Gastroesophageal sphincter (tissue), 4 donors: ENCODE measurements around the gene FBXW7. TPM values are rescaled to one million over a fixed set of nuclear protein-coding genes. Genes with fewer than 3 reads are reported as not detected.

Source experiments
- ATAC-seq: fragments of 150-250 bp; one replicate; pipeline ENCODE4 v1.9.1; 2016; ENCODE audit warnings: mild to moderate bottlenecking, moderate library complexity
- H3K27ac ChIP-seq, 4 donors: fragments of 200-600 bp; sonication (generic) in 3 of 4; 1 replicate in 3 of 4; 2 replicates in 1 of 4; pipeline ENCODE4 v1.5.1; 2016 to 2019
- H3K27me3 ChIP-seq: fragments of 200-600 bp; sonication (generic); one replicate; pipeline ENCODE4 v1.5.1; 2019
- H3K36me3 ChIP-seq, 2 donors: fragments of 200-600 bp; sonication (generic); one replicate each; pipeline ENCODE4 v1.5.1; 2019; ENCODE audit warnings: control low read depth in 1 of 2
- H3K4me1 ChIP-seq, 3 donors: fragments of 200-600 bp; sonication (generic); 1 replicate in 2 of 3; 2 replicates in 1 of 3; pipeline ENCODE4 v1.5.1; 2016 to 2019; ENCODE audit warnings: control low read depth in 2 of 3
- H3K4me3 ChIP-seq, 2 donors: fragments of 200-600 bp; sonication (generic); one replicate each; pipeline ENCODE4 v1.5.1; 2019; ENCODE audit warnings: mild to moderate bottlenecking in 1 of 2, moderate library complexity in 1 of 2
- H3K9me3 ChIP-seq, 3 donors: fragments of 200-600 bp; sonication (generic); one replicate each; pipeline ENCODE4 v1.5.1; 2017 to 2019; ENCODE audit warnings: control low read depth in 2 of 3
- CTCF ChIP-seq, 4 experiments: fragments of 200-600 bp in 2 of 4; fragments of 450-650 bp in 2 of 4; sonication (generic) in 1 of 4; IDR thresholded peaks; one replicate each; pipeline ENCODE4 v1.5.1; 2017 to 2019; ENCODE audit warnings: antibody characterized with exemption in 4 of 4, mild to moderate bottlenecking in 2 of 4, moderate library complexity in 2 of 4
- EP300 ChIP-seq: sonication (generic); formaldehyde crosslinking; IDR thresholded peaks from one replicate; pipeline ENCODE4 v1.6.1; 2017; ENCODE audit warnings: antibody characterized with exemption, mild to moderate bottlenecking
- POLR2A ChIP-seq, 2 donors: fragments of 450-650 bp; IDR thresholded peaks; one replicate each; pipeline ENCODE4 v1.6.1; 2017; ENCODE audit warnings: antibody characterized with exemption in 2 of 2, mild to moderate bottlenecking in 2 of 2, moderate library complexity in 1 of 2
- POLR2AphosphoS5 ChIP-seq: sonication (generic); formaldehyde crosslinking; IDR thresholded peaks from one replicate; pipeline ENCODE4 v1.6.1; 2017; ENCODE audit warnings: antibody characterized with exemption
- WGBS, 2 donors: methylation state at CpG; one replicate each; pipeline ENCODE4 v1.1.5; 2018; ENCODE audit warnings: low coverage in 1 of 2; 5-methylcytosine and 5-hydroxymethylcytosine counted together
- total RNA-seq, 4 donors: library from RNA; depleted of rRNA; stranded (reverse); fragments of >200 nt; gene quantifications; one replicate each; pipeline ENCODE4 v1.1.0, GENCODE V29; 2016

FBXW7 gene
- total RNA-seq, 4 donors from 2014 or later, result 55.1 to 120 (median 85.5) TPM

DNA sequence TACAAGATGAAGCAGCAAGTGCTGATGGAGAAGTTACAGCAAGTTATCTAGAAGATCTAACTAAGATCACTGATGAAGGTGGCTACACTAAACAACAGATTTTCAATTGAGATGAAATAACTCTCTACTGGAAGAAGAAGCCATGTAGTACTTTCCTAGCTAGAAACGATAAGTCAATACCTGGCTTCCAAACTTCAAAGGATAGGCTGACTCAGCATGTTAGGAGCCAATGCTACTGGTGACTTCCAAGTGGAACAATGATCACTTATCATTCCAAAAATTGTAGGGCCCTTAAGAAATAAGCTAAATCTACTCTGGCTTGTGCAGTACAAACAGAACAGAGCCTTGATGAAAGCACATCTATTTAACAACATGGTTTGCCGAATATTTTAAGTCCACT, 55.0 kb downstream of the FBXW7 start:
- Histone ChIP-seq H3K27ac (no peak overlapping the region), H3K36me3 (no peaks in the 10 kb centered on the region), H3K4me1 (peaks cover 0 to 11% (median 3%) of the 10 kb centered on the region in 3 donors), H3K27me3 (no peaks in the 10 kb centered on the region), H3K9me3 (no peaks in the 10 kb centered on the region), H3K4me3 (no peak overlapping the region)
- no peak for ATAC-seq
- TF ChIP-seq POLR2A (IDR thresholded peaks at IDR 0.05), result no peak
- TF ChIP-seq POLR2AphosphoS5, result no peak
- no peak for TF ChIP-seq EP300
- no peak for TF ChIP-seq CTCF (IDR thresholded peaks at IDR 0.05)
- WGBS, 2 donors, result 92 to 100% methylated on average over 2 of the region's 2 CpGs

DNA sequence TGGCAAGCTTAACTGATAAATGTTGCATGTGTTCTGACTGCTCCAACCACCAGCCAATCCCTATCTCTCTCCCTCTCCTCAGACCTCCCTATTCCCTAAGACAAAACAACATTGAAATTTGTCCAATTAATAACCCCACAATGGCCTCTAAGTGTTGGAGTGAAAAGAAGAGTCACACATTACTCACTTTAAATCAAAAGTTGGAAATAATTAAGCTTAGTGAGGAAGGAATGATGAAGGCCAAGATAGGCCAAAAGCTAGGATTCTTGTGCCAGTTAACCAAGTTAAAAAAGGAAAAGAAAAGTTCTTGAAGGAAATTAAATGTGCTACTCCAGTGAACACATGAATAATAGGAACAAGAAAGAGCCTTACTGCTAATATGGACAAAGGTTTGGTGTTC, 55.6 kb downstream of the FBXW7 start:
- Histone ChIP-seq H3K27ac (peak overlapping the region in 1 of 4 donors; percentile 23), H3K36me3 (no peaks in the 10 kb centered on the region), H3K4me1 (peaks cover 0 to 9% (median 3%) of the 10 kb centered on the region in 3 donors), H3K9me3 (no peaks in the 10 kb centered on the region), H3K4me3 (no peak overlapping the region), H3K27me3 (no peaks in the 10 kb centered on the region)
- TF ChIP-seq EP300, result no peak
- no peak for TF ChIP-seq POLR2A (IDR thresholded peaks at IDR 0.05)
- TF ChIP-seq CTCF (IDR thresholded peaks at IDR 0.05), result no peak
- no peak for TF ChIP-seq POLR2AphosphoS5
- no peak for ATAC-seq

DNA sequence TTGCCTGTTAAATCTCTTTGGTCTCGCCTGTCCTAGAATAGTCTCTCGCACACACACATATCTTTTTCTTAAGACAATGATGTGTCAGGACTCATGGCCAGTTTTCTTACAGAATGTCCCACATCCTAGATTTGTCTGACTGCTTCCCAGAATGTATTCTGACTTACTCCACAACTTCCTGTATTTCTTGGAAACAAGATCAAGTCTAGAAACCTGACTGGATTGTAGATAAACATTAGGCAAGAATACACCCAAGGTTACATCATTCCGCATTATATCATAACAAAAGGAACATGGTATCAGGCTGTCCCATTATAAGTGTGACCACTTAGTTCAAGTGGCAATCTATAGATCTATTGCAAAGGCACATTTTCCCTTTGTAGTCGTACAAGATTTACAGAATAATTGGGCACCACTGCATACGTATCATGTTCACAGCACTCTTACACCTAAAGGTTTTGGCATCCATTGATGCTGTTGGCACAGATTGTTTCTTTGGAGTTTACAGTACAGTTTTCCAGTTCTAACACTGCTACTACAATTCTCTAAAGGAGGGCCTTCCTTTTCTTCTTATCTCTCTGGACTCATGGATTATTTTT, 56.4 kb downstream of the FBXW7 start:
- TF ChIP-seq CTCF (IDR thresholded peaks at IDR 0.05) (no peak), EP300 (no peak), POLR2AphosphoS5 (no peak), POLR2A (IDR thresholded peaks at IDR 0.05) (no peak)
- H3K36me3 ChIP-seq, result no peaks in the 10 kb centered on the region
- H3K9me3 ChIP-seq, result no peaks in the 10 kb centered on the region
- ATAC-seq, result peak; percentile 69
- H3K4me3 ChIP-seq, result no peak overlapping the region
- 72 to 82% methylated on average over 5 of the region's 5 CpGs for WGBS, 2 donors
- H3K4me1 ChIP-seq, result peaks cover 0 to 9% (median 3%) of the 10 kb centered on the region in 3 donors
- no peaks in the 10 kb centered on the region for H3K27me3 ChIP-seq
- H3K27ac ChIP-seq, result no peak overlapping the region

DNA sequence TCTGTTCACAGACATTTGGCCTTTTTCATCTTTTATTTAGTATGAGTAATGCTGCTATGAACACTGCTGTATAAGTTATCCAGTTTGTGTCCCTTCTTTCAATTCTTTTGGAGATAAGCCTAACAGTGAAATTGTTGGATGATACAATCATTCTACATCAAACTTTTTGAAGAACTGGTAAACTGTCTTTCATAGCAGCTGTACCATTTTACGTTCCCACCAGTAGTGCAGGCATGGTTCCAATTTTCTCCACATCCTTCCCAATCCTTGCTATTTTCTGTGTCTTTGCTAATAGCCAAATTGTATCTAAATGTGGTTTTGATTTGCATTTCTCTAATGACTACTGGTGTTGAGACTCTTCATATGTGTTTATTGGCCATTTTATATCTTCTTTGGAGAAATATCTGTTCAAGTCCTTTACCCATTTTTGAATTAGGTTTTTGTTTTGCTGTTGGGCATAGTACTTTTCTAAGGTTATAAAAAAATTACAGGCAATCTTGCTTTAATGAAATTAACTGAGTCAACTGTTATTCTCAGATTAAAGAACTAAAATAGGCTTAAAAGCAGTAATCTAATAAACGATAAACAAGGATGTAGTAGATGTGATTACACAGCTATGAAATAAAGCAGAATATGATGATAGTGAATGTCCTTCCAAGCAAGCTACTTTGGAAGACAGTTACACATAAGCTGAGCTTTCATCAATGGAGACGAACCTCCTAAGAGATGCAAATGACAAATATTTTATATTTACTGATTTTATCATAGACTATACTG, 57.2 kb downstream of the FBXW7 start:
- Histone ChIP-seq H3K27me3 (no peaks in the 10 kb centered on the region), H3K27ac (no peak overlapping the region), H3K9me3 (no peaks in the 10 kb centered on the region), H3K4me3 (no peak overlapping the region), H3K36me3 (no peaks in the 10 kb centered on the region), H3K4me1 (peaks cover 0 to 9% (median 3%) of the 10 kb centered on the region in 3 donors)
- TF ChIP-seq POLR2AphosphoS5 (no peak), EP300 (no peak), CTCF (IDR thresholded peaks at IDR 0.05) (no peak), POLR2A (IDR thresholded peaks at IDR 0.05) (no peak)
- ATAC-seq, result no peak
- WGBS, 2 donors, result 60 to 69% methylated on average over 3 of the region's 3 CpGs

GRCh38 chr4:152476796-152477195, 59.1 kb downstream of the FBXW7 start:
- no peaks in the 10 kb centered on the region for H3K9me3 ChIP-seq
- H3K4me1 ChIP-seq, result peaks cover 0 to 9% (median 3%) of the 10 kb centered on the region in 3 donors
- no peak for ATAC-seq
- H3K27me3 ChIP-seq, result no peaks in the 10 kb centered on the region
- H3K27ac ChIP-seq, result no peak overlapping the region
- no peak overlapping the region for H3K4me3 ChIP-seq
- H3K36me3 ChIP-seq, result no peaks in the 10 kb centered on the region
- WGBS, 2 donors, result 93 to 100% methylated on average over 2 of the region's 2 CpGs
- no peak for TF ChIP-seq EP300
- TF ChIP-seq POLR2AphosphoS5, result no peak
- TF ChIP-seq CTCF (IDR thresholded peaks at IDR 0.05), result no peak
- TF ChIP-seq POLR2A (IDR thresholded peaks at IDR 0.05), result no peak
